Measurements from ENCODE around the gene FAM81A. TPM values are rescaled to one million over a fixed set of nuclear protein-coding genes. Genes with fewer than 3 reads are reported as not detected.
"Not testable (repeated sequence)": the region's sequence is repeated elsewhere in the genome, so short reads cannot be mapped to it uniquely, and the experiment has no call there.

FAM81A gene
- 4.1 and 5.0 TPM in 2 replicates for total RNA-seq (2014; rRNA removed; shearing (Covaris generic))
- polyA plus RNA-seq (2015; cell fraction: cytosol; rRNA removed) = 4.3 and 7.9 TPM in 2 replicates
- polyA plus RNA-seq (2015; cell fraction: nucleus; rRNA removed) = 0.66 and 10.2 TPM in 2 replicates

DNA sequence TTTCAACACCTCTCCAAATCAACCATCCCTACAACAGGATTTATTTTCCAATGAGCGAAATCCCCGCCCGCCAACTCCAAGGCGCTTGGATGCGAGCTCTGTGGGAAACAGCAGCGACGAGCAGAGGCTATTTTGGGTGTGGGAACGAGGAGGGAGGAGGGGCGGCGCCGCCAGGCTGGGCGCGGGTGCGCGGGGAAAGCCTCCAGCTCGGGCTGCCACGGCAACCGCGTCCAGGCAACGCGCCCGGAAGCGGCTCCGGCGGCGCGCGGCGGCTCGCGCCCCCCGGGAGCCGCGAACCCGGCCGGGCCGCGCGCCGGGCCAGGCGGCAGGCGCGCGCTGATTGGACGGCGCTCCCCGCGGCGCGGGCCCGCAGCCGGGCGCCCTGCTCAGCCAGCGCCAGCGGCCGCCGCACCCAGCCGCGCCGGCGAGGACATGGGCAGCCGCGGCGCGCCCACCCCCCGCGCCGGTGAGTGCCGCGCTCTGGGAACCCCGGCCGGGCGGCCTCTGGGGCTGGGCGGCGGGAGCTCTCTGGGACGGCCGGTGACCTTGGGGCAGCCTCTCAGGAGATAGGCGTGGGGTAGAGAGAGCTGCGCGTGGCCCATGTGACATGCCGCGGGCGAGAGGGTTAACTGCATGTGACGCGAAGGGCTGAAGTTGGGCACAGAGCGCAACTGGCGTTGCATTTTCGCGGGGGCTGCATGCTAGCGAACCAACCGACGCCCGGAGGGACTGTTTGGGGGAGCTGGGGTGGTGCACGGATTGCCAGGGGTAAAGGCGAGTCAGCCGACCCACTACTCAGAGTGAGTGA lies at the start of gene FAM81A:
FAM81A (plus strand) TSS at position 370 of the 808 bp plus-strand sequence. CDS start 20,441 bp downstream, outside the sequence.
- DNase-seq (ENCODE audit: low read depth) = peak; percentile 73

DNA sequence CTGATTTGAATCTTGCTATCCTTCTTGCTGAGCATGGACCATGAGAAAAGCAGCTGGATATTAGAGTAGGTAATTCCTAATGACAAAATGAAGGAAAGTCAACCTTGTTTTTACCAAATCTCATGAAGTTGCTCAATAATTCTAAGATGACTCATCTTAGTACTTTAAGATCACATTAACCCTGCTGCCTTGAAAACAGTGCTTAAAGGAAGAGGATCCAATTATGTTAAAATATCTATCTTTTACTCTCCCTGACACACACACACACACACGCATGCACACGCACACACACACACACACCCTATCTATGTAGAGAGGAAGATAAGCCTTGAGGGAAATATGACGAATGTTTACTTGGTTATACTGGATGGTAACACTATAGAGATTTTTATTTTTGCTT lies 49.3 kb upstream of the FAM81A start:
- DNase-seq (ENCODE audit: low read depth) = peak; percentile 34

DNA sequence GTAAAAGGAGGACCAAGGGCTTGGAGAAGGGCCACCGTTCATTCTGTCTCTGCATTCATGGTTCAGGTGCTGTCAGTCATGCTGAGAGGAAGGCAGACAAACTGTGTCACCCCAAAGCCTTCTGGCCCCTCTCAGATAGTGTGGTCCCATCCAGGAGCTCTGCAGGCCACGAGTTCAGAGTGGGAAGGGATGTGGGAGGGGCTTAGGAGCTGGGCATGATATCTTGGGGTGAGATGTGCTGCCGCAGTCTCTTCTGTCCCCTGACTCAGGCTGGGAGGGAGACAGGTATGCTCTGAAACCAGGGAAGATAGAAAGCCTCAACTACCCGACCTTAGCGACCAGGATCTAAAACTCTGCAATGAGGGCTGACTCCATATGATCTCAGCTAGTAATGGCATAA lies 45.7 kb upstream of the FAM81A start:
- DNase-seq (ENCODE audit: low read depth) = no peak

GRCh38 chr15:59394166-59394661 lies 43.8 kb upstream of the FAM81A start:
- no peak for DNase-seq (ENCODE audit: low read depth)

DNA sequence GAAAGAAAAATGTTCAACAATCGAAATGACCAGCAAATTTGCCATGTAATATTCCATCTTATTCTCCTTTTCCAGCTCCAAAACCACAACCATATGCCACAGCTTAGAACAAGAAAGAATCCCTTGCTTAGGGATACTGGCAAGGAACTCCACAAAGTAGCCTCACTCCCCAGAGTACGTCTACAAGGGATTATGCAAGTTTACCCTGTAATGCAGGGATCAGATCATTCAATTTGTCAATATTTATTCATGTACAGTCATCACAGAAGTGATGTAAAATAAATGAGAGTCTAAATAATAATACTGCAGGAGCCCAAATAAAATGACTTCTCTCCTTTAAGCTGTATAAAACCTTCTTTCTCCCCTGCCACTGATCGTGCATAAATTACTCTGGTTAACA lies 41.8 kb upstream of the FAM81A start:
- DNase-seq (ENCODE audit: low read depth) = no peak

DNA sequence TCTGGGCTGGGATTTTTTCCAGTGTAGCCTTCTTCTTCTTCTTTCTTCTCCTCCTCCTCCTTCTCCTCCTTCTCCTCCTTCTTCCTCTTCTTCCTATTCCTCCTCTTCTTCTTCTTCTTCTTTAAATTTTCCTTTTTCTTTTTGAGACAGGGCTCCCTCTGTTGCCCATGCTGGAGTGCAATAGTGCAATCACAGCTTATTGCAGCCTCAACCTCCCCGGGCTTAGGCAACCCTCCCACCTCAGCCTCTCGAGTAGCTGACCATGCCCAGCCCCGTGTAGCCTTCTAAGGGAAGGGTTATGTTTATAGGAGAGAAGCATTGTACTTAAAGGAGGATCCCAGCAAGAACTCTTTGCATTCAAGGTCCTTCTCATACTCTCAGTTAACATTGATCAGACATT lies 41.3 kb upstream of the FAM81A start:
- no peak for DNase-seq (ENCODE audit: low read depth)

DNA sequence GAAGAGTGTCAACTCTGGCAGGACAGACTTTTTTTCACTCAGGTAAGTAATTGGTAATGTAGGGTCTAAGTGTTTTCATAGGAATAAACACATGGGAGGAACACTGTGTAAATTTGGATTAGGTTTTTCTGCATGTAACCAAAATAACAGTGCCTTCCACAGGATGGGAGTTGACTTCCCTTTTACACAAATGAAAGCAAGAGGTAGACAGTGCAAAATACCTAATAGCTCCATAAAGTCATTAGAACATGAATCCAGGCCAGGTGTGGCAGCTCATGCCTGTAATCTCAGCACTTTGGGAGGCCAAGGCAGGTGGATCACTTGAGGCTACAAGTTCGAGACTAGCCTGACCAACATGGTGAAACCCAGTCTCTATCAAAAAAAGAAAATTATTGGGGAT lies 39.8 kb upstream of the FAM81A start:
- DNase-seq (ENCODE audit: low read depth) = no peak

DNA sequence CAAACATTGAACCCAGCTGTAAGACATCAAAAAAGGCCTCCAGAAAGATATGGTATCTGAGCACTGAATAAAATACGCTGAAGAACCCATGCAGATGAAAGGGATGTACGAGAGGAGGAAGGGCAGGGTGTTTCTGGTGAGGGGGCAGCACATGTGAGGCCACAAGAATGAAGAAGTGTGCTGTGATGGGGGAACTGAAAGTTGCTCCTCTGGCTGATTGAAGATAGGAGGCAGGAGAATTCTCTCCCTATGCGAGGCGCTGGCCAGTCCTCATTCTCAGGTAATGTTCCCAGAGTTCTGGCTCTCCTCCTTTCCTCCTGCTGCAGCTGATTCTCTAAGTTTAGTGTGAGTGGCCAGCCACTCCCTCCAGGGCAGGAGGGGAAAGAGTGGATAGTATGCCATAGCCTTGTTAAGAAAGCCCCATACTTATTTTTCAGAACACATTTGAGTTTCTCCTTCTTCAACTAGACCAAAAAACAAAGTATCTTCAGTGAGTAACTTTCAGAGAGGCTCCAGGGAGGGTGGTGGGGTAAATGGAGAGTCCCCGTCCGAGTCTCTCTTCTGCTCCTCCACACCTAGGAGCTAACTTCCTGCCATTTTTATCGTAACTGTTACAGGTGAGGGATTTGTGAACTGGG lies 38.4 kb upstream of the FAM81A start:
- DNase-seq (ENCODE audit: low read depth) = no peak

GRCh38 chr15:59400103-59400813 lies 37.7 kb upstream of the FAM81A start:
- DNase-seq (ENCODE audit: low read depth) = no peak

DNA sequence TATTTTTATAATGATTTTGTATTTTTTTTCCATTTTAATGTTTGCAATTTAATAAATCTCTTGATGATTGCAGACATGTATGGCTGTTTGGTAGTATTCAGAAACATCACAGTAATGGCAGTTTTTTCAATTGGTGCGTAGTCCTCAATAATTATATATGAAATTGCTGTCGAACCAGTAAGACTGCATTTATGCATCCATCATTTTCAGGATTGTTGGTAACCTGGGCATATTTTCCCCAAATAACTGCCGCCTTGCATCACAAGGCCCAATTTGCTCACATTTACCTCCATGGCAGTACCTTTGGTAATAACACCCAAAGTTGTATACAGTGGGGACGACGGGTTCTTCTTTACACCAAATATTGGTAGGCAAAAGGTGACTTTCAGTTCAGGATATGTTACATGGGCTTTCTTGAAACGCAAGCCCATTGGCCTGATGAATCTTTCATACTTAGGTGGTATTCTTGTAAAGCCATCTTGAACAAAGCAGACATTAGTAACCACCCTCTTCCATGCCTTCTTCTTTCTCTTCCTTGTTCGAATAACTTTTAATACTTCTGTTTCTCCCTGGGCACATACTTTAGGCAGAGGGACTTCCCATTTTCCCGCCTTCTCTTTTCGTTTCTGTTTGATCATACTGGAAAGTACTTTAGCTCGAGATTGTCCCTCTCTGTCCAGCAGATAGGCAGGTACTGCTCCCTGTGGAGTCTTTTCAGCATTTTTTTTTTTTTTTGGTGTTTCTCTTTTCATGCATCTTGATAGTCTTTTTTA lies 36.7 kb upstream of the FAM81A start:
- DNase-seq (ENCODE audit: low read depth) = not testable (repeated sequence)

- DNase-seq (ENCODE audit: low read depth) = no peak
These were observed 36.0 kb upstream of the FAM81A start for GRCh38 chr15:59401824-59402569.

- no peak for DNase-seq (ENCODE audit: low read depth)
These were observed 32.9 kb upstream of the FAM81A start for GRCh38 chr15:59405079-59405478.

DNA sequence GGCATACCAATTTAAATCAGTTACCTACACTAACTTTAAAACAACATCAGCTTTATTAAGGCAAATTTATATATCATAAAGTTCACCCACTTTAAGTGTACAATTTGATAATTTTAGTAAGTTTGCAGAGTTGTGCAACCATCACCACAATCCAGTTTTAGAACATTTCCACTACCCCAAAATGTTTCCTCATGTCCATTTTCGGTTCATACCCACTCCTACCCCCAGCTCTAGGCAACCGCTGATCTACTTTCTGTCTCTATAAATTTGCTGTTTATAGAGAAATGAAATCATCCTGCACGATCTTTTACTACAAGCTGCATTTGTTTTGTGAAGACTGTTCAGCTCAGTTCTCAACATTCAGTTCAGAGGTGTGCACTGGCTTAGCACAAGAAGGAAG lies 31.5 kb upstream of the FAM81A start:
- no peak for DNase-seq (ENCODE audit: low read depth)

DNA sequence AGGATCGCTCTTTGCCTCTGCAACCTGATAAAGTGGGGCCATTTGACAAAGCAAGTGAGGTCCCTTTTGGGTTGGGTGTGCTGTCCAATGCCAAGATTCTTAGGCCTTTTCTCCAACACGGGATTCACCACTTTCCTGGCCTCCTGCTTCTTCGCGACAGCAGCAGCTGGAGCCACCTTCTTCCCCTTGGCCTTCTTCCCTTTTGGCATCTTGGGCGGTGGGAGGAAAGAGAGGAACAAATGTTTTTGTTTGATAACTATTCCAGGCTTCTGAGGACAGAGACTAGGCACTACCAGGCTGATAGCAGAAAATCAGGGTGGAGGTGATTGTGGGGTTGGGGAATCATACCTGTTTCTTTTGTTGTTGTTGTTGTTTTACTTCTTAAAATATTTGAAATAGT lies 30.0 kb upstream of the FAM81A start:
- no peak for DNase-seq (ENCODE audit: low read depth)

DNA sequence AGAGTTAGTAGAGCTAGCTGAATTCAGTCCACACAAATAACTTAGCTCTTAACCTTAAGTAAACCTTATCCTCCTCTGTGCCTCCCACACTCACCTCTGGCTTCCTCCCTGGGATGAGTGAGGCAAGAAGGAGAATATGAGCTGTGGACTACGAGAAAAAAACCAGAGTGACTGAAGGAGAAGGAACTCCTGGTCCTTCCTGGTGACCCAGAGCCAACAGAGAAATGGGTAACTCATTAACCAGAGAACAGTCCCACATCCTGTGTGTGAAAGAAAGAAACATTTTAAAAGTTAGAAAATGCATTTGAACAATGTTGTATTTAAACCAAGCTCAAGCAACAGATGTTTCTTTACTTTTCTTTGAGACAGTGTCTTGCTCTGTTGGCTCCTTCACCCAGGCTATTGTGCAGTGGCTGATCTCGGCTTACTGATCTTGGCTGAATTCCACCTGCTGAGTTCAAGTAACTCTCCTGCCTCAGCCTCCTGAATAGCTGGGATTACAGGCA lies 27.5 kb upstream of the FAM81A start:
- DNase-seq (ENCODE audit: low read depth) = peak; percentile 48

DNA sequence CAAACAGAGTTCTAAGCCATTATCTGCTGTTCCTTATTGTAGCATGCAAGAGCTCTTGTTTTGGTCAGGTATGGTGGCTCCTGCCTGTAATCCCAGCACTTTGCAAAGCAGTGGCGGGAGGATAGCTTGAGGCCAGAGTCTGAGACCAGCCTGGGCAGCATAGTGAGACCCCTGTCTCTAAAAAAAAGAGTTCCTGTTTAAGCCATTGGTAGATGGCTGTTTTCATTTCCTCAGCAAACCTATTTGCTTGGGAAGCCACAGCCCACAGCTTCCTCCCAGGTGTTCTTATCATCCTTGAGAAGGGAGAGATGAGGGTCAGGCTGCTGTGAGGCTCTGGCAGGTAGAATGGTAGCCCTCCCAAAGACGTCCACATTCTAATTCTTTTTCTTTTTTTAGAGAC lies 24.4 kb upstream of the FAM81A start:
- no peak for DNase-seq (ENCODE audit: low read depth)

- DNase-seq (ENCODE audit: low read depth) = no peak
These were observed 21.2 kb upstream of the FAM81A start for GRCh38 chr15:59416816-59417215.

- DNase-seq (ENCODE audit: low read depth) = no peak
These were observed 18.8 kb upstream of the FAM81A start for GRCh38 chr15:59419170-59419569.

GRCh38 chr15:59420108-59420507 lies 17.9 kb upstream of the FAM81A start:
- DNase-seq (ENCODE audit: low read depth) = no peak

DNA sequence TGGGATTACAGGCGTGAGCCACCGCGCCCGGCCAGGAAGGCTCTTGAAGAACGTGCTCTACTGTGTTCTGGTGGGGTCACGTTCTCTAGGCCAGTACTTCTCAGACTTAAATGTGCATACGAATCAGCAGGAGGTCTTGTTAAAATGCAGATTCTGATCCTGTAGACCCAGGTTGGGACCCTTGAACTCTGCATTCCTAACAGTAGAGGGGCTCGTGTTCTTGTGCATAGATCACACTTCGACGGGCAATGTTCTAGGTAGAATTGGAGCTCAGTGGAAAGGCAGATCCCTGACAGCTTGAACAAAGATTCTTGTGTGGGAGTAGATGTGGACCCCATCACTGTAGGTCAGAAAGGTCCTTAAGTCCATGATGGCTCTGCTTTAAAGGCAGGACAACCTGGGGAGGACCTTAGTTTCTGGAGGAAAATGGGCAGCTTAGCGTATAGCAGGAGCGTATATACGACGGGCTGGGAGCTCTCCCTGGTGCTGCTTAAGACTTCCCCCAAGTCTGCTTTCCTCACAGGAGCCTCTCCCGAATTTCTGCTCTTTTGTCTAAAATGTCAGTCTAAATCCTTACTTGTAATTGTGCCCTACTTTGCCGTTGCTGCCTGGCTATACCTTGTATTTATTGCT lies 16.9 kb upstream of the FAM81A start:
- peak; percentile 12 for DNase-seq (ENCODE audit: low read depth)

All from HT1080 (cell line).